Stimulated activated CD4-positive, alpha-beta T cell treated with anti-CD3 and anti-CD28 coated beads, Interleukin-12 subunit alpha, Interleukin-12 subunit beta, amount 100 ng/mL, for 4 hours (primary cell): ENCODE data around the gene PDE4B.

Source experiments
- DNase-seq: peaks from one replicate; pipeline ENCODE4 v3.0.0-alpha.2; 2020

Gene PDE4B

GRCh38 chr1:65890201-65890843 is 97.6 kb downstream of the PDE4B start:
- DNase-seq: no peak

- DNase-seq: no peak
These were observed 102.3 kb downstream of the PDE4B start for GRCh38 chr1:65894738-65895605.

- no peak for DNase-seq
These were observed 104.0 kb downstream of the PDE4B start for GRCh38 chr1:65896721-65897120.

GRCh38 chr1:65897485-65897884 is 104.8 kb downstream of the PDE4B start:
- no peak for DNase-seq

- DNase-seq: no peak
These were observed 112.0 kb downstream of the PDE4B start for GRCh38 chr1:65904681-65905083.

GRCh38 chr1:65910432-65910831 is 117.7 kb downstream of the PDE4B start:
- no peak for DNase-seq

- no peak for DNase-seq
These were observed 119.0 kb downstream of the PDE4B start for GRCh38 chr1:65911679-65912078.

- no peak for DNase-seq
These were observed 125.9 kb downstream of the PDE4B start for GRCh38 chr1:65918564-65918963.

GRCh38 chr1:65921446-65921845 is 128.8 kb downstream of the PDE4B start:
- DNase-seq: no peak

- no peak for DNase-seq
These were observed 131.8 kb downstream of the PDE4B start for GRCh38 chr1:65924471-65924870.

- DNase-seq: no peak
These were observed 145.8 kb downstream of the PDE4B start for GRCh38 chr1:65938506-65938905.

- no peak for DNase-seq
These were observed 146.5 kb downstream of the PDE4B start for GRCh38 chr1:65939191-65939590.

- DNase-seq: no peak
These were observed 146.9 kb downstream of the PDE4B start for GRCh38 chr1:65939636-65940035.

- DNase-seq: no peak
These were observed 147.4 kb downstream of the PDE4B start for GRCh38 chr1:65940126-65940525.

- DNase-seq: no peak
These were observed 149.8 kb downstream of the PDE4B start for GRCh38 chr1:65942476-65942875.

GRCh38 chr1:65946376-65946775 is 153.7 kb downstream of the PDE4B start:
- no peak for DNase-seq

GRCh38 chr1:65946960-65947359 is 154.3 kb downstream of the PDE4B start:
- DNase-seq: no peak

GRCh38 chr1:65948609-65949229 is 156.0 kb downstream of the PDE4B start:
- no peak for DNase-seq

GRCh38 chr1:65949230-65949626 is 156.5 kb downstream of the PDE4B start:
- DNase-seq: no peak

GRCh38 chr1:65949933-65950332 is 157.2 kb downstream of the PDE4B start:
- no peak for DNase-seq

- no peak for DNase-seq
These were observed 160.0 kb downstream of the PDE4B start for GRCh38 chr1:65952696-65953095.

- DNase-seq: no peak
These were observed 160.5 kb downstream of the PDE4B start for GRCh38 chr1:65953170-65953569.

GRCh38 chr1:65955071-65955470 is 162.4 kb downstream of the PDE4B start:
- DNase-seq: no peak

GRCh38 chr1:65955503-65955902 is 162.8 kb downstream of the PDE4B start:
- DNase-seq: no peak
